HG02852 (cell line): ENCODE measurements around the gene GOLGA6C.
"Not testable (repeated sequence)": the region's sequence is repeated elsewhere in the genome, so short reads cannot be mapped to it uniquely, and the experiment has no call there.

Source experiments
- ATAC-seq: cut with Tn5 transposase; IDR thresholded peaks from one replicate; pipeline ENCODE4 v1.9.1; 2021; ENCODE audit warnings: mild to moderate bottlenecking, moderate library complexity; ENCODE audit not compliant: unreplicated experiment

GOLGA6C gene, protein sequence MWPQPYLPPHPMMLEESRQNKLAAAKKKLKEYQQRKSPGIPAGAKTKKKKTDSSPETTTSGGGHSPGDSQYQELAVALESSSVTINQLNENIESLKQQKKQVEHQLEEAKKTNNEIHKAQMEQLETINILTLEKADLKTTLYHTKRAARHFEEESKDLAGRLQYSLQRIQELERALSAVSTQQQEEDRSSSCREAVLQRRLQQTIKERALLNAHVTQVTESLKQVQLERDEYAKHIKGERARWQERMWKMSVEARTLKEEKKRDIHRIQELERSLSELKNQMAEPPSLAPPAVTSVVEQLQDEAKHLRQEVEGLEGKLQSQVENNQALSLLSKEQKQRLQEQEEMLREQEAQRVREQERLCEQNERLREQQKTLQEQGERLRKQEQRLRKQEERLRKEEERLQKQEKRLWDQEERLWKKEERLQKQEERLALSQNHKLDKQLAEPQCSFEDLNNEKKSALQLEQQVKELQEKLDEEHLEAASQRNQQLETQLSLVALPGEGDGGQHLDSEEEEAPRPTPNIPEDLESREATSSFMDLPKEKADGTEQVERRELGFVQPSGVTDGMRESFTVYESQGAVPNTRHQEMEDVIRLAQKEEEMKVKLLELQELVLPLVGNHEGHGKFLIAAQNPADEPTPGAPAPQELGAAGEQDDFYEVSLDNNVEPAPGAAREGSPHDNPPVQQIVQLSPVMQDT

DNA sequence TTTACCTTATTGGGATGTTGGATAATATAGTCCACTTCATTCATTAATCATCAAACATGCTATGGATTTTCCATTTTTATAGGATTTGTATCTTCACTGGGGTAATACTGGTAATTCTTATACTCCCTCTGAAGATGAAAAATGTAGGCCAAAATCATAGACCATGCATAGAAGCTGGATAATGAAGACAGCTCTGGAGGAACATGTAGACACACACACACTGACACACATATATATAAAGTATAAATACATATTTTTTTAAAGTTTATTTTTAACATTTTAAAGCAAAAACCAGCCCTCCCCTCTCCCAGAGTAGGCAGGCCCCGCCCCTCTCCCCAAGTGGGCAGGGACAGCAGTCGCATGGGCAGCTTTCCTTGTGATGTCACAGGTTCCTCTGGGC is at the start of gene GOLGA6C:
Gene GOLGA6C, plus strand, starts transcription at position 301 of the 400 bp plus-strand sequence. CDS start 265 bp downstream, outside the sequence.
- ATAC-seq = not testable (repeated sequence)

DNA sequence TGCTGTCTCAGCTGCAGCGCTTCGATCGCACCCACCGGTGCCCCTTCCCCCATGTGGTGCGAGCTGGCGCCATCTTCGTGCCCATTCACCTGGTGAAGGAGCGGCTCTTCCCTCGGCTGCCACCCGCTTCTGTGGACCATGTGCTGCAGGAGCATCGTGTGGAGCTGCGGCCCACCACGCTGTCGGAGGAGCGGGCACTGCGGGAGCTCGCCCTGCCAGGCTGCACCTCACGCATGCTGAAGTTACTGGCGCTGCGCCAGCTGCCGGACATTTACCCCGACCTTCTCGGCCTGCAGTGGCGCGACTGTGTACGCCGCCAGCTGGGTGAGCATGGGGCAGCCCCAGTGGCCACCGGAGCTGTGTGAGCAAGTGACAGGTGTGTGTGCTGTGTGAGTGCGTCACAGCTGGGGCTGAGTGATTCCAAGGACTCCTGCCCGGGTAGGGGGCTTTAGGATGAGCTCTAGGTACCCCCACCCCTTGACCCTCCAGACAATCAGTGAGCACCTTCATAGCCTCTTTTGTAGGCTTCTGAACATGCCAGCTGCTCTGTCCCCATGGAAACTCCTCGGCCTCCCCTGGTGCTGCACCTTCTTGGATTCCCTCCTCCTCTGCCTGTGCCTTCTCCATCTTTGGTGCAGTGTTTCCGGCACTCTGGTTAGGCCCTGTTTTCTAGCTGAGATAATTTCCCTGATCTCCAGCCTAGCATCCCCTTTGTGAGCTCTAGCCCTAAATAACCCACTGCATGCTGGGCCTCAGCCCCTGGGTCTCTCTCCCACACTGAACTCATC is 49.4 kb upstream of the GOLGA6C start:
- ATAC-seq = no peak

DNA sequence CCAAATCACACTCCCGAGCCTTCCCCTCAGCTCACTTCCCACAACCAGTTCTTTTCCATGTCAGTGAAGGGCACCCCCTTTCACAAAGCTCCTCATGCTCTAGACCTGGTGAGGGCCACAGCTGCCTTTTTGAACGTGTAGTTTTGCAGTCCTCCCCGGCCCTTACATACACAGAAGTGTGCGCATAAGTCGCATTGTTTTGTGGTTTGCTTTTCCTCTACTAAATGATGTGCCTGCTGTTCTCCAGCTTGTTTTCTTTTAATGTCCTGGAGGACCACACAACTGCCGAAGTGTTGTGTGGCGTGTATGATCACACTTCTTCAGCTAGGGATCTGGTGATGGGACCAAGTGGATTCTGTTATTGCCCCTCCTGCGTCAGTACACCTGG is 48.9 kb upstream of the GOLGA6C start:
- no peak for ATAC-seq

DNA sequence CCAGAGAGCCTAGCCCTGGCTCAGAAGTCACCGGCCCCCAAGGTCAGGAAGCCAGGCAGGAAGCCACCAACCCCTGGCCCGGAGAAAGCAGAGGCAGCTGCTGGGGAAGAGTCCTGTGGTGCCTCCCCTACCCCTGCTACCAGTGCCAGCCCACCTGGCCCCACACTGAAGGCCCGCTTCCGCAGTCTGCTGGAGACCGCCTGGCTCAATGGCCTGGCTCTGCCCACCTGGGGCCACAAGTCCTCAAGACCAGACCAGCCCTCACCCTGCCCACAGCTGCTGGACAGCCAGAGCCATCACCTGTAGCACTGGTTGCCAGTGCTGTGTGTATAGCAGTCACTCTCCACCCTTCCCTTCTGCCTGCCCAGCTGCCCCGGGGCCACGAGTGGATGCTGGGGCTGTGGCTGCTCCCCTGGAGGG is 47.3 kb upstream of the GOLGA6C start:
- ATAC-seq = no peak

DNA sequence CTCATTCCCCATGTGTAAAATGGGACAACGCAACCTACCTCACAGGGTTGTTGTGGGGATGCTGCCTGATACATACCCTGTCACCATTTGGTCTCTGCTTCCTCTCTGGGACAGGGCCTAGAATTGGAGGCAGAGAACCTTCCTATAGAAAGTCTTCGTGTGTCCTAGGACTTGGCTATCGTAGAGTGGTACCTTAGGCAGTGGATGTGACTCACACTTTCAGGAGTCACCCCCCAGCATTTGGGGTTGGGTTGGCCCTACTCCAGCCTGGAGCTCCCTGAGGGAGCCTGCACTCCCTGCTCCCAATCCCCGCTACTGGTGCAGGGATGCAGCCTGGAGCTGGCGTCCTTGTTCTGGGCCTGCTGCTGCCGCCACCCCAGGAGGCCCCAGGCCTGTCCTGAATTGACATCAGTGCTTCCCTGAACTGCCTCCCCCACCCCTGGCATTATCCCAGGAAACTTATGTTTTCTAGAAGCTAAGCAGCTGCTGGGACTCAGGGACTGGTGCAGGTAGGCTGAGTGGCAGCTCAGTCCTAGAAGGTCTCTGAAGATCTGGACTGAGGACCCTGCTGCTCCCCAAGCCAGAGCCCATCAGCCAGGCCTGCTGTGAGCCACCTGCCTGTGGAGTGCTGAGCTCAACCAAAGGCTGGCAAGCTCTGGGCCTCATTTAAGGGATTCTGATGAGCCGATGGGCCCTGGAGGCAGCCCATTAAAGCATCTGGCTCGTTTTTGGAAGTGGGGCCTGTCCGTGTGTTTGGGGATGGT is 46.5 kb upstream of the GOLGA6C start:
- no peak for ATAC-seq

DNA sequence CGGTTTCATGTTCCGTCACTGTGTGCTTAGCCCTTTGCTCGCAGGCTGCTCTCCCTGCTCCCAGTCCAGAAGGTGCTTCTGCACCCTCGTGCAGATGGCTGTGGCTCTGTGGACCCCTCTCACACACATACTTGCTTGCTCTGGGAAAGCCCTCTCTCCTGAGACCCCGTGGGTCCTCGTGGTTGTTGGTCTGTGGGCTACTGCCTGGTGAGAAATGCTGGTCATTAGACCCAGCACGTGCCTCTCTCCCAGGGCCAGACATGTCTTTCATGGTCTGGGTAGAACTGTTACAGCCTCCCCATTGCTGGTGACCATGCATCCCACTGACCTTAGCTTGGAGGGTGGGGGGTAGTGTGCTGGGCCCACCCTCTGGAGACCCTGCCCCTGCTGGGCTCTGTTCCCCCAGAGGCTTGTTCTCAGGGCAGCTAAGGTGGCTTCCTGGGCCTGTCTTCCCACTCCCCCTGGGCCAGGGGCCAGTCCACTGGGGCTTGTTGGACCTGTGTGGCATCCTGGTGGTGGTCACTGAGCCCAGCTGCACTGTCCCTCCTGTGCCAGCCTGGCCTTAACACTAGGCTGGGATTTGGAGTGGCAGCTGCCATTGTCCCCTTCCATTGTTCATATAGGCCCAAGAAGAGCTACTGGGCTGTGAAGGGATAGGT is 45.8 kb upstream of the GOLGA6C start:
- no peak for ATAC-seq

DNA sequence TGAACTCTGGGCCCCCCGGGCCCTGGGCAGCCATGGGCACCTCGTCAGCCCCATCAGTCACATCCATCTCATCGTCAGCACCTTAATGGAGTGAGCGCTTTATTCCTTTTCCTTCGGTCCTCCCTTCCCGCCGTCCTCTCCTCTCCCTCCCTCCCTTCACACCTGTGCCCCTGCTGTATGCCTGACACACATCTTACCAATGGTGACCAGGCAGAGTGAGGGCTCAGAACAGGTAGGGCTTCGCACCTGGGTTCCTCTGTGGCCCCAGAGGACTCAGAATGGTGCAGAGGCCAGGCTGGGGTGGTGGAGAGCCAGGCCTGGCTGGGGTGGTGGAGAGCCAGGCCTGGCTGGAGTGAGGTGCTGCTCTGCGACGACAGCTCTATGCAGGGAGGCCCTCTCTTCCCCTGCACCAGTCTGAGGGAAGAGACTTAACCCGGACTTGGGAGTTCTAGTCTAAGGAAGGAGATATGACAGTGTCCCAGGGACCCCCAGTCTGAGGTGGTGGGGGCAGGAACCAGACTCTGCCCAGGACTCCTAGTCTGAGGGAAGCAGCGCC is 44.8 kb upstream of the GOLGA6C start:
- ATAC-seq = no peak

DNA sequence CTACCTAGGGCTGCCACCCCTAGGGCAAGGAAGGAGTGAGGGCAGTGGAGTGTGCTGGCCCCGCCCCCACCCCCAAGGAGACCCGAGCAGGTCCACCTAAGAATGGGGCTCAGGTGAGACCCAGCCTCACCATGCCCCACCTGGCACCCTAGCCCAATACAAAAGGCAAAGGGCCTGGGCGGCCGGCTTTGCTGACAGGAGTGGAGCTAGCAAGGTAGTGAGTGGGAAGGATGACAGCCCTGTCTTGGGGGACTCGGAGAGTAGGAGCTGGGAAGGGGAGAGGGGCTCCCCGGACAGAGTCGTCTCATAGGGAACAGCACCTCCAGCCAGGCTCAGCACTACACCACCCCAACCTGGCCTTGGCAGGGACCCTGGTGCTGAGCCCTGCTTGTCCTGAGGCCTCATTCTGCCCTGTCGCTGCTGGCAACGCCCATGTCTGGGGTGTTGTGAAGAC is 44.3 kb upstream of the GOLGA6C start:
- no peak for ATAC-seq

DNA sequence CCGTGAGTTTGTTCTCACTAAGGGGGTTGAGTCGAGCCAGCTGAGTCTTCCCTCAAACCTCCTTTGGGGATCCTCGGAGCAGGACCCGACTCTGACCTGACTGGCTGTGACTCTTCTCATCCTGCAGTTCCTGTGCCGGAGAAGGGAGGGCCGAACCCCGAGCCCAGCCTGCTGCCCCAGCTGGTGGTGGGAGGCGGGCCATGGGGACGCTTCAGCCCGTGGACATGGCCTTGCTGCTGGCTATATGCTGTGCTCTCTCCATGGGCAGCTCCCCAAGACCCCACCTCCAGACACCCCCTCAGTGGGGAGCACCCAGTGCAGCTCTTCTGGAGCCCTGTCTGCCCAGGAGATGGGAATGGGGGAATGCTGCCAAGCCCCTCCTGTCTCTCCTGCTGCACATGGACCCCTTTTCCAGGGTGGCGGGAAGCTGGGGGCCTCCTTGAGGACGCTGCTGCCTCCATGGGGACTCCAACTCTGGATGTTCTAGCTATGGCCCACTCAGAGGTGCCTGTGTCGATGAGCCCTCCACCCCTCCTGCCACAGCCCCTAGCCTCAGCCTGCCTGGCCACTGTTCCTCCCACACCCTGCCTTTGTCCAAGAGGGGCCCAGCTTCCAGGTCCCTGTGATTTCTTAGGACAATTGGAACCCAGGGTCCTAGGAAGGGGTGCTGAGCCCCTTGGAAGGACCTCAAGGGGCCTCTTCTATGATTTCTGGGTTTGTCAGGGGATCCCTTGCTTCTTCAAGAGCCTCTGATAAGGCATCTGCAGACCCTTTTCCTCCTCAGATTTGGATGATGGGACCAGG is 43.6 kb upstream of the GOLGA6C start:
- ATAC-seq = no peak

DNA sequence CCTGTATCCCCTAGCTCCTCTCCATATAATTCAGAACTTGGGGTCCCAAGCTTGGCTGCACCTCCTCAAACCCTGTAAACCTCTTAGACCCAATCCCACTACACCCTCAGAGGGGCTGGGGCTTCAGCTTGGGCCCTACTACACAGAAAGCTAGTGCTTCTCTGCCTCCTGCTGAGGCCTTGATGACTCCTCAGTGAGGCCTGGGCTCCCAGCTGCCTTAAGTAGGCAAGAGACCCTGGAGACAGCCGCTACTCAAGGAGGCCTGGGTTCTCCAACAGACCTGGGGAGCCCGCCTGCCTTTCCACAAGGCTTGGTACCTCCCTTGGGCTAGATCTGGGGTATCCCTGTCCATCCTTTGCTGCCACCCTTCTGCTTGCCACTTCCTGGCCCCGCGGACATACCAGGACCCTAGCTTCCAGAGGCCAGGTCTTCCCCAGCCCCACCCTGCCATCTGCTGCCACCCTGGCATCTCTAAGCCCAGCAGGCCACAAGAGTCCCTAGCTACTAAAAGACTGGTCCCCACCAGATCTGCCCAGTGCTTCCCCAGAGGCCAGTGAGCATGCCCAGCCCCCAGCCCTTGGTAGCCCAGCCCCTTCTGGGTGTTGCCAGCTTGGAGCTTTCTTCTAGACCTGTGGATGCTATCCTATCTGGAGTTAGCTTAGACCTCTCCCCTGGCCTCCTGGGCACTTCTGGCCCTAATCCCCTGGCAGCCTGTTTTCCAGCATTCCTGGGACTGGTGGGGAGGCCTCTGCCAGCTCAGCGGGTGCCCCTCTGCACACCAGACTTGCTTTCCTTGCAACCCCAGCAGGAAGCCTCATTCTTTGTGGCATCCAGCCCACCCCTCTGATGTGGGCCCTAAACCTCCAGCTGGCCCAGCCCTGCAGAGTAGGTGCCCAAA is 42.8 kb upstream of the GOLGA6C start:
- no peak for ATAC-seq

DNA sequence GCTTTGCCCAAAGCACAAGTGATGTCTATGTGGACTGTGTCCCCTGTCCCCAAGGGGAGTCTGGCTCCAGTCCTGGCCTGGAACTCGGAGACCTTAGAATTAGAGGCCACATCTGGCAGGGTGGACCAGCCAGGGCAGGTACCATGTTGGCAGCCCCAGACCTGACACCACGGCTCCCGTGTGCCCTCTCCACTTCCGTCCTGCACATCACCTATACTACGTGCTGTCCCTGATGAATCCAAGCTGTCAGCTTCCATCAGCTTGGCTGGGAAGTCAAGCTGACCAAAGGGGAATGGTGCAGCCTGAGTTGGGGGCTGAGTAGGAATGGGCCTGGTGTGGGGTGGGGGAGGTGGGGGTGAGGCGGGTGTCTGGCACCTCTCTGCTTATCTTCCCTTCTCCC is 41.1 kb upstream of the GOLGA6C start:
- no peak for ATAC-seq

DNA sequence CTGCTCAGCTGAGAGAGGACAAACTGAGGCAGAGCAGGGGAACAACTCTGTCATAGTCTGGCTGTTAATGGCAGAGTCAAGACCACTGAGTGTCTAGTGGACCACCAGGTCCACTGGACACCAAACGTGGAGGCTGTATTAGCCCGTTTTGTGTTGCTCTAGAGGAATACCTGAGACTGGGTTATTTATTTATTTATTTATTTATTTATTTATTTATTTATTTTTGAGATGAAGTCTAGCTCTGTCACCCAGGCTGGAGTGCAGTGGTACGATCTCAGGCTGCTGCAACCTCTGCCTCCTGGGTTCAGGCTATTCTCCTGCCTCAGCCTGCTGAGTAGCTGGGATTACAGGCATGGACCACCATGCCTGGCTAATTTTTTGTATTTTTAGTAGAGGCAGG is 40.6 kb upstream of the GOLGA6C start:
- ATAC-seq = not testable (repeated sequence)

DNA sequence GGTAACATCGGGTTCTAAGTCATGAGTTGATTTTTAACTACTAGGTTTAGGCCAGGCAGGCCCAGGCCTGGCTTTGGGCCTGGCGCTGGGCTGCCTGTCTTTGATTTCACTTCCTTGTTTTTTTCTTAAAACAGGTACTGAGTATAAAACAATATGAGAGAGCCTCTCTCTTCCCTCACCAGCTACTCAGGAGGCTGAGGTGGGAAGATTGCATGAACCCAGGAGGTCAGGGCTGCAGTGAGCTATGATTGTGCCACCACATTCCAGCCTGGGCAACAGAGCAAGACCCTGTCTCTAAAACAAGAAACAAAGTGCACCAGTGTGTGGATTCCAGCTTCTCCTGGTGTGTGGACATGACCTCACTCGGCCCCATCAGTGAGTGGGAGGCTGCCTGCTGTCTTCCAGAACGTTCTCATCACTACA is 38.6 kb upstream of the GOLGA6C start:
- not testable (repeated sequence) for ATAC-seq

DNA sequence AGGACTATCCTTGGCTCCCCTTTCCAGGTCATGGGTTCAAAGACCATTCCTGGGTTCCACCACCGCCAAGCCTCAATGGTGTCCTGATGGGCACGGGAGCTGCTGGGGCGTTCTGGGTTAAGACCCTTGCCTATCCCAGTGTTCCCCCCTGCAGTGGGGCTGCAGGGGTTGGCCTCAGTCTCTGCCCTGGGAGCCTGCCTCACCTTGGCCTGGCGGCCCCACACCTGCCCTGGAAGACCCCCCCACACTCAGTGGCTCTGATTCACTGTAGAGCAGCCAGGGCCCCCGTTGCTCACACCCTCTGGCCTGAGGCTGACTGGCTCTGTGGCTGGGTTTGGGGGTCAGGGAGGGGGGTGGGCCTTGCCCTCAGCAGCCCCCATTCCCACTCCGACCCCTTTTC is 34.4 kb upstream of the GOLGA6C start:
- ATAC-seq = no peak

DNA sequence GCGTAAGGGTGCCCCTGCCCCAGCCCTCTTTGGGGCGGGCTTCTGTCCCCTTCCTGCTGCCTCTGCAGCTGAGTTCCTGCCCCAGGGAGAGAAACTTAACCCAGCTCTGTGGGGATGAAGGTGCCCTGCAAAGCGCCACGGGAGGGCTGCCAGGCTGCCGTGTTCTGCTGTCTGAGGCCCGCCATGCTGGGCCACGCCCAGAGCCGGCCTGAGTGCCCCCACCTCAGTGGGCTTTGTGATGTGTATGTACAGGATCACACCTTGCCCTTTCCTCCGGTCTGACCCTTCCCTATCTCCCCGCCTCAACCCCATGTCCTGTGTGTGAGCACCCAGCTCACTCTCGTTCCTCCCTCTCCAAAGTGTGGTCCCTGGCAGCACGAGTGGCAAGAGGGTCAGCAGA is 33.9 kb upstream of the GOLGA6C start:
- no peak for ATAC-seq

DNA sequence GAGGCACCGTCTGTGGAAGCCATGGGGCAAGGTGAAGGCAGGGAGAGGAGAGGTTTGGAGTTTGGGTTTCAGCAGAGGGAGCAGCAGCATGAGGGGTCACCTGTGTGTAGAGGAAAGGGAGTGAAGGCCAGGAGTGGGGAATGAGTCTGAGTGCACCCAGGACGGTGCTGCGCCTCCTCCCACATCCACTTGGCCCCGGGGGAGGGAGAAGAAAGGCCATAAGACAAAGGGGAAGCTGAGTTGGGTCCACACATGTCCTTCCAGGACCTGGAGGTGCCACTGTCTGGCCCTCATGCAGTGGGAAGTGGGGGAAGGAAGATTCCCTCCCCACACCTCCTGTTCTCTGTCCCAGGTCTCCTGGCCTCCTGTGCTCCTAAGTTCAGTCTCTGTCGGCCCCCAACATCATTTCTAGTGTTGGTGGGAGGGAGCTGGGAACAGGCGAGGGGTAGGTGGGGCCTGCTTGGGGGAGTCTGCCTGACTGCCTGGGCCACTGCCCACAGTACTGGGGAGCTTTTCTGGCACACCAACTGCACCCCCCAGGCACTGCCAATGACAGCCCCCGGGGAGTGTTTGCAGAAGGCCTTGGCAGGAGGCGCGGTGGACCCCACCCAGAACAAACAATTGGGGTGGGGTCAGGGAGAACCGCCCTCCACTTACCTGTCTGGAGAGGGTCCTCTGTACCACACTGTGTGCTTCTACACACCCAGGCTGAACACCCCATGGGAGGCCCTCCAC is 32.9 kb upstream of the GOLGA6C start:
- ATAC-seq = not testable (repeated sequence)
